Neuronal stem cell (in vitro differentiated cells): ENCODE data around the gene IGFL3.

Experiments used
- DNase-seq: peaks from one replicate; pipeline ENCODE4 v3.0.0-alpha.2; 2013; ENCODE audit warnings: low spot score
- H2AFZ ChIP-seq: one replicate; pipeline ENCODE4 v1.6.1; 2013; ENCODE audit warnings: mild to moderate bottlenecking, low read length, inconsistent platforms
- H2AK5ac ChIP-seq: 2 replicates; pipeline ENCODE4 v1.6.1; 2013; ENCODE audit warnings: low read depth, mild to moderate bottlenecking, inconsistent platforms, low read length, moderate library complexity, mixed read lengths
- H2BK120ac ChIP-seq: 2 replicates; pipeline ENCODE4 v1.6.1; 2013; ENCODE audit warnings: low read depth, mild to moderate bottlenecking, inconsistent platforms, low read length, moderate library complexity, mixed read lengths
- H2BK12ac ChIP-seq: one replicate; pipeline ENCODE4 v1.6.1; 2013; ENCODE audit warnings: low read length, inconsistent platforms
- H2BK15ac ChIP-seq: 2 replicates; pipeline ENCODE4 v1.6.1; 2013; ENCODE audit warnings: mild to moderate bottlenecking, low read length, inconsistent platforms, mixed read lengths
- H2BK5ac ChIP-seq: one replicate; pipeline ENCODE4 v1.6.1; 2013; ENCODE audit warnings: inconsistent platforms, mild to moderate bottlenecking, low read length, moderate library complexity
- H3K14ac ChIP-seq: one replicate; pipeline ENCODE4 v1.6.1; 2013; ENCODE audit warnings: low read length, inconsistent platforms
- H3K18ac ChIP-seq: 2 replicates; pipeline ENCODE4 v1.6.1; 2013; ENCODE audit warnings: low read length, inconsistent platforms
- H3K23ac ChIP-seq: 2 replicates; pipeline ENCODE4 v1.6.1; 2013; ENCODE audit warnings: low read depth, mild to moderate bottlenecking, mixed read lengths, low read length, inconsistent platforms; ENCODE audit not compliant: poor library complexity
- H3K27ac ChIP-seq: replicated peaks from 3 replicates; pipeline ENCODE4 v1.5.1; 2013; ENCODE audit warnings: low read length, inconsistent platforms
- H3K27me3 ChIP-seq, 3 experiments: 2 replicates each; pipeline ENCODE4 v1.6.1; 2013; ENCODE audit warnings: low read length in 3 of 3, mild to moderate bottlenecking in 2 of 3, inconsistent platforms in 1 of 3, low read depth in 1 of 3, mixed read lengths in 1 of 3, moderate library complexity in 1 of 3; ENCODE audit not compliant: control insufficient read depth in 3 of 3, insufficient read depth in 3 of 3
- H3K36me3 ChIP-seq, 2 donors: replicated peaks in 1 of 2; 2 replicates each; pipeline ENCODE4 v1.6.1; 2013; ENCODE audit warnings: low read length in 2 of 2; ENCODE audit not compliant: control insufficient read depth in 2 of 2, insufficient read depth in 2 of 2
- H3K4ac ChIP-seq: 2 replicates; pipeline ENCODE4 v1.6.1; 2013; ENCODE audit warnings: inconsistent platforms, mild to moderate bottlenecking, low read length, moderate library complexity
- H3K4me1 ChIP-seq, 2 donors: 1 replicate in 1 of 2; 2 replicates in 1 of 2; pipeline ENCODE4 v1.6.1; 2013; ENCODE audit warnings: low read length in 2 of 2, low read depth in 1 of 2; ENCODE audit not compliant: control insufficient read depth in 2 of 2, insufficient read depth in 1 of 2
- H3K4me2 ChIP-seq: one replicate; pipeline ENCODE4 v1.6.1; 2013; ENCODE audit warnings: mild to moderate bottlenecking, low read length, inconsistent platforms; ENCODE audit not compliant: insufficient read depth, poor library complexity, severe bottlenecking
- H3K4me3 ChIP-seq, 2 donors: 2 replicates each; pipeline ENCODE4 v1.5.1; 2013; ENCODE audit warnings: low read length in 2 of 2, mild to moderate bottlenecking in 2 of 2, inconsistent platforms in 1 of 2, moderate library complexity in 1 of 2
- H3K79me1 ChIP-seq: one replicate; pipeline ENCODE4 v1.6.1; 2013; ENCODE audit warnings: low read depth, mild to moderate bottlenecking, inconsistent platforms, low read length, moderate library complexity
- H3K9ac ChIP-seq: one replicate; pipeline ENCODE4 v1.6.1; 2013; ENCODE audit warnings: mild to moderate bottlenecking, low read depth, low read length, inconsistent platforms; ENCODE audit not compliant: poor library complexity
- H3K9me3 ChIP-seq, 2 donors: replicated peaks in 1 of 2; 2 replicates each; pipeline versions ENCODE3 to v1.6.1; 2013; ENCODE audit warnings: low read length in 2 of 2, mild to moderate bottlenecking in 2 of 2, inconsistent platforms in 1 of 2, low read depth in 1 of 2, mixed read lengths in 1 of 2, moderate library complexity in 1 of 2; ENCODE audit not compliant: control insufficient read depth in 2 of 2, insufficient read depth in 1 of 2
- H4K8ac ChIP-seq: one replicate; pipeline ENCODE4 v1.6.1; 2013; ENCODE audit warnings: low read depth, mild to moderate bottlenecking, inconsistent platforms, low read length, moderate library complexity
- H4K91ac ChIP-seq: one replicate; pipeline ENCODE4 v1.6.1; 2013; ENCODE audit warnings: low read length, low read depth, mild to moderate bottlenecking, inconsistent platforms; ENCODE audit not compliant: poor library complexity
- WGBS, 2 donors: extraction: QIAGEN DNeasy Blood & Tissue Kit; methylation state at CpG; one replicate each; pipeline ENCODE4 v1.1.7; 2013; ENCODE audit warnings: missing lambda C conversion rate in 2 of 2, mixed read lengths in 1 of 2; ENCODE audit not compliant: insufficient read length in 2 of 2, insufficient replicate concordance in 1 of 2; ENCODE audit errors: extremely low coverage in 2 of 2; 5-methylcytosine and 5-hydroxymethylcytosine counted together

Gene IGFL3

DNA sequence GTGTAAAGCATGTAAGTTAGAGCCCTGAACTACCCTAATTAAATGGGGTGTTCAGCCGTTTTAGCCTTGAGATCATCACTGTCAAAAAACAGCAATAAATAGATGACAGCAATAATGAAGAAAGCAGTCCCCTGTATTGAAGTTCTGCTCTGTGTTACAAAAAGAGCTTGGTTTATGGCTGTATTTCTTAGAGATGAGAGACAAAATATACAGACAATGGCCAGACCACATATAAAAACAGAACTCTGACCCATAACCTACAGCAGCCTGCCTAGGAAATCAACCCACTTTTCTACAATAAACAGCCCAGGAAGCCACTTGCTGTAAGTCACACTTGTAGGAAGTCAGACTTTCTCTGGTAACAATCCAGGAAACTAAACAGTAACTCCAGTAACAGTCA, 10.8 kb downstream of the IGFL3 start:
- no peak overlapping the region for H4K91ac ChIP-seq
- H2AK5ac ChIP-seq: no peak overlapping the region
- no peak overlapping the region for H3K27ac ChIP-seq
- H2AFZ ChIP-seq: no peak overlapping the region
- WGBS, 2 donors: no CpG with 5 or more reads among the region's 1 CpG
- H4K8ac ChIP-seq: no peak overlapping the region
- no peak overlapping the region for H2BK120ac ChIP-seq
- H3K14ac ChIP-seq: no peak overlapping the region
- no peak overlapping the region for H3K18ac ChIP-seq
- no peak for DNase-seq
- H3K36me3 ChIP-seq: no peaks in the 10 kb centered on the region
- H3K9ac ChIP-seq: no peak overlapping the region
- no peak overlapping the region for H2BK5ac ChIP-seq
- H3K4me1 ChIP-seq: peaks cover 4% of the 10 kb centered on the region in 2 donors
- H2BK15ac ChIP-seq: no peak overlapping the region
- no peak overlapping the region for H3K23ac ChIP-seq
- no peak overlapping the region for H3K4me3 ChIP-seq
- peaks cover 0 to 13% (median 0%) of the 10 kb centered on the region in 3 experiments for H3K27me3 ChIP-seq
- no peak overlapping the region for H2BK12ac ChIP-seq
- H3K4me2 ChIP-seq: no peak overlapping the region
- no peak overlapping the region for H3K4ac ChIP-seq
- no peaks in the 10 kb centered on the region for H3K79me1 ChIP-seq
- H3K9me3 ChIP-seq: no peaks in the 10 kb centered on the region

DNA sequence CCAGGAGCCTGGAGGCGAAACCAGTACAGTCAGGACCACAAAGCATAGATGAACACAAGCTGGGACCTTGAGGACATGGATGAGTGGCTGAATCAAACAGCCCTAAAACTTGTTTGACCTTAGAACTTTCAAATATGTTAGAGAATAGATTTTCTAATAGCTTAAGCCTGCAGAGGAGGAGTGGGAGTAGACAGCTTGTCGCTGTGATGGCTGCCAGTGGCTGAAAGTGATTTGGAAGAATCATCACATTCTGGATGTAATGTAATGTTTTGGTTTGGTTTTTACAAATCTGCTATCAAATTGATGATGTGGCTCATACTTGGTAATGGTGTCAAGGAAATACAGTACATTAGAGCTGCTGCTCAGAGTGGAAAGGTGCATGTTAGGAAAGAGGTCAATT, 12.0 kb downstream of the IGFL3 start:
- Histone ChIP-seq H3K27me3 (peaks cover 0 to 13% (median 0%) of the 10 kb centered on the region in 3 experiments), H3K14ac (no peak overlapping the region), H2BK5ac (no peak overlapping the region), H2BK12ac (no peak overlapping the region), H2BK120ac (no peak overlapping the region), H2BK15ac (no peak overlapping the region), H3K36me3 (no peaks in the 10 kb centered on the region), H2AK5ac (no peak overlapping the region), H4K91ac (no peak overlapping the region), H3K4me3 (no peak overlapping the region), H3K4me1 (peaks cover 4% of the 10 kb centered on the region in 2 donors), H3K9me3 (no peaks in the 10 kb centered on the region), H3K79me1 (no peaks in the 10 kb centered on the region), H3K18ac (no peak overlapping the region), H3K9ac (no peak overlapping the region), H4K8ac (no peak overlapping the region), H2AFZ (no peak overlapping the region), H3K23ac (no peak overlapping the region), H3K4ac (no peak overlapping the region), H3K27ac (no peak overlapping the region), H3K4me2 (no peak overlapping the region)
- DNase-seq: no peak
- no CpG with 5 or more reads among the region's 2 CpGs for WGBS, 2 donors

DNA sequence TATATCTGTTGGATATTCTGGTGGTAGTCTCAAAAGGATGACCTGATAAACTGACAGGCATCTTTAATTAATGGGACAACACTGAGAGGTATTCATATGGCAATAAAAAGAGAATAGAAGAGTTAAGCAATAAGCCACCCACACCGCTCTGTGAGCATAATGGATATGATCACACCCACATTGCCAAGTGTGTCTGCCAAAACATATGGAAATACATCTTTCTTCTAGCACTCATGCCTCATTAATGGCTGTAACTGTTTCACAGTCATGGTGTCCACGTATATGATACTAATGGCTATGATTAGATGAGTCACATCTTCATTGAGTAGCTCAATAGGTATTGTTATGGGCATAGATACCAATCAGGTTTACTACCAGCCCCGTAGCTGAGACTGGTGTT, 13.1 kb downstream of the IGFL3 start:
- no peak overlapping the region for H3K27ac ChIP-seq
- H3K4me2 ChIP-seq: no peak overlapping the region
- no peak overlapping the region for H3K9ac ChIP-seq
- H3K4ac ChIP-seq: no peak overlapping the region
- no peak overlapping the region for H2AFZ ChIP-seq
- no peaks in the 10 kb centered on the region for H3K9me3 ChIP-seq
- no peak overlapping the region for H2BK5ac ChIP-seq
- H2AK5ac ChIP-seq: no peak overlapping the region
- H3K79me1 ChIP-seq: no peaks in the 10 kb centered on the region
- no peak overlapping the region for H2BK120ac ChIP-seq
- no peak overlapping the region for H4K91ac ChIP-seq
- no peak for DNase-seq
- no peak overlapping the region for H4K8ac ChIP-seq
- no peak overlapping the region for H3K14ac ChIP-seq
- WGBS, 2 donors: no CpG with 5 or more reads among the region's 3 CpGs
- no peak overlapping the region for H2BK15ac ChIP-seq
- H3K4me1 ChIP-seq: peaks cover 4% of the 10 kb centered on the region in 2 donors
- H3K18ac ChIP-seq: no peak overlapping the region
- H3K27me3 ChIP-seq: peaks cover 0 to 13% (median 0%) of the 10 kb centered on the region in 3 experiments
- no peak overlapping the region for H2BK12ac ChIP-seq
- H3K4me3 ChIP-seq: no peak overlapping the region
- H3K23ac ChIP-seq: no peak overlapping the region
- no peaks in the 10 kb centered on the region for H3K36me3 ChIP-seq

DNA sequence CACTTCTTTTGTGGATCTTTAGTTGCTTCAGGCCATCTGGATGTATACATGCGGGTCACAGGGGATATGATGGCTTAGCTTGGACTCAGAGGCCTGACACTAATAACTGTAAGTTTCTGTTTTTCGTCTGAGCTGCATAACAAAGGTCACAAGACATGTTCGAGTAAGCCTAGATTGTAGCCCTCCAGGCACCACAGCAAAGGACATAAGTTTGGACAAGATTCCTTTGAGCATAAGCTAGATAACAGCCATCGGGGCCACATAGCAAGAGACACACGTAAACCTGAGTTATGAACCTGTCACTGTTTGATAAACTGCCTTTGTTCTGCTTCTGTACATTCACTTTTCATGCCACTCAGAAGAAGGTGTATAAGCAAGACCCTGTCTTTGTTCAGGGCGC, 14.6 kb downstream of the IGFL3 start:
- Histone ChIP-seq H3K9ac (no peak overlapping the region), H2AFZ (no peak overlapping the region), H3K79me1 (no peaks in the 10 kb centered on the region), H3K14ac (no peak overlapping the region), H3K23ac (no peak overlapping the region), H3K27me3 (peaks cover 0 to 9% (median 0%) of the 10 kb centered on the region in 3 experiments), H2BK12ac (no peak overlapping the region), H3K9me3 (no peaks in the 10 kb centered on the region), H2BK15ac (no peak overlapping the region), H4K8ac (no peak overlapping the region), H3K18ac (no peak overlapping the region), H2BK120ac (no peak overlapping the region), H3K4ac (no peak overlapping the region), H4K91ac (no peak overlapping the region), H2BK5ac (no peak overlapping the region), H3K36me3 (no peaks in the 10 kb centered on the region), H3K4me1 (no peaks in the 10 kb centered on the region), H3K27ac (no peak overlapping the region), H3K4me3 (no peak overlapping the region), H2AK5ac (no peak overlapping the region), H3K4me2 (no peak overlapping the region)
- no peak for DNase-seq
- WGBS, 2 donors: no CpG with 5 or more reads among the region's 6 CpGs
